NCI-H748 treated with DMSO at 0.1 percent for 48 hours (cell line): ENCODE data around the gene TM4SF4.

ENCODE experiments used
- DNase-seq: peaks from one replicate; lab custom pipeline; 2025; lab: John Stamatoyannopoulos, UW

TM4SF4 gene

DNA sequence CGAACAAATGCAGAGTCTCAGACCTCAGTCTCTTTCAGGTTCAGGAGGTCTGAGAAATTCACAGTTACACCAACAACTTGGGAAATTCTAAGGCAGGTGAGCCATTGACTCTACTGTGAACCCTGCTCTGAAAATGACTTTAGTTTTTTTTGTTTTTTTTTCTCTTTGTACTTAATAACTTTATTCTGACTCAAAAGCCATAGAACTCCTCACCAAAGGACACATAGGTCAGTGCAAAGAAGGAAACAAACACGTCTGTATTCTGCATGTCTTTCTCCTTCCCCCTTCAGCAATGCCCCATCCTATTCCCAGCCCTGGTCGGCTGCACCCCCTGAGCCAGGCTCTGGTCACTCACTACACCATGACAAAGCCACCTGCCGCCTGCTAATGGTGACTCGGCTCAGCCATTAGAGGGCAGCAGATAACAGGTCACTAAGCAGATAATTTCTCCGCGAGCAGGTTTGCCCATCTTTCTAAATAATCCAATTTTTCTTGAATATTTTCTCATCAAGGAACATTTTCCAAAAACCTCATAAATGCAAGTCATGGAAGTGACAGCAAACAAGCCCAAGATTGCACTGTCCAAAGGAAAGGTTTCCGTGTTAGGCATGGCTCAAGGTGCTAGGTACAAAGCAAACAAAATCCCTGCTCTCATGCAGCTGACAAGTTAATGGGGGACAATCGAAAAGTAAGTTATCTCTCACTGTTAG is 37.7 kb downstream of the TM4SF4 start:
- DNase-seq = peak; percentile 54

DNA sequence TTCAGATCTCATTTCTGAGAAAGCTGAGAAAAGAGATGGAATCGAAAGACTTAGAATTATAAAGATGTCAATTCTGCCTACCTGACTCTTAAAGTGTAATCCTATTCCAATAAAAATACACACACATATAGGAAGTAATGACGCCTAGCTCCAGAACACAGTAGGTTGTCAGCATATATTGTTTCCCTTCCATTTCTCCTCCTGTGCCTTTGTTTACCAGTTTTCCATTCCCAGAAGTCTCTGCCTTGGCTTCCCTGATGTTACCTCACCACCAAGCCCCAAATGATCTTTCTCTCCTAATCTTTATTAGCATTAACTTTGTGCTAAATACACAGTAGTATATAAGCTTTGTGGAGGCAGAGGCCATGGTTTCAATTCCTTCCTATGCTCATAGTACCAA is 40.0 kb downstream of the TM4SF4 start:
- no peak for DNase-seq

GRCh38 chr3:149515249-149515648 is 40.8 kb downstream of the TM4SF4 start:
- no peak for DNase-seq

GRCh38 chr3:149516920-149517319 is 42.4 kb downstream of the TM4SF4 start:
- no peak for DNase-seq

- DNase-seq = no peak
Measured at GRCh38 chr3:149519912-149520311, 45.4 kb downstream of the TM4SF4 start.

DNA sequence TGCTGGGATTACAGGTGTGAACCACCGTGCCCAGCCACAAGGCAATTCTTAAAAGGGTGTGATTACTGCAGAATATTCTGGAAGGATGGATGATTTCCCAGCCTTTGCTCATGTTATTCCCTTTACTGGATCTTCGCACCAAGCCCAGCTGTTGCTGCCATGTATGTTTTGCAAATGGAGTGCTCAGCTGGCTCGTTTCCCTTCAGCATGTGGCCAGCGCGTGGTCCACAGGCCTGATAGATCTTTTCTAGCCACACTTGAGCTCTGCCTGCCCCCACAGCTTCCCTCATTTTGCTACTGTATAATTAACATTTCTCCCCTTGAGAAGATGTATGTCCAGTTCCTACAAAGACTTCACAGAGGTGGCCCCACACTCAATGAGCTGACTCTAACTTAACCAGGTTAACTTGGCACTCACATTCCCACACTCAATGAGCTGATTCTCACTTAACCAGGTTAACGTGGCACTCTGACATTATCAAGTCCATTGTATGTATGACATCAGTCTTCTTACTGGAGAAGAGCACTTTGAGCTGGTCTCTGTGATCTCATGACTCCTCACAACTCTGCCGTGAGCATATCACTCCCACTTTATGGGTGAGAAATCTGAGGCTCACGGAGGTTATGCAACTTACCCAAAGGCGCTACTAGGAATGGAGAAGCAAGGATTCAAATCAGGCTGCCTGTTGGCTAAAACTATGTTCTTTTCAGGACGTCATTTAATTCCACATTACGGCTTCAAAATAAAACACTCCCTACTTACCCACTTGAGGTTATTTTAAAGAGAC is 49.2 kb downstream of the TM4SF4 start:
- DNase-seq = no peak

DNA sequence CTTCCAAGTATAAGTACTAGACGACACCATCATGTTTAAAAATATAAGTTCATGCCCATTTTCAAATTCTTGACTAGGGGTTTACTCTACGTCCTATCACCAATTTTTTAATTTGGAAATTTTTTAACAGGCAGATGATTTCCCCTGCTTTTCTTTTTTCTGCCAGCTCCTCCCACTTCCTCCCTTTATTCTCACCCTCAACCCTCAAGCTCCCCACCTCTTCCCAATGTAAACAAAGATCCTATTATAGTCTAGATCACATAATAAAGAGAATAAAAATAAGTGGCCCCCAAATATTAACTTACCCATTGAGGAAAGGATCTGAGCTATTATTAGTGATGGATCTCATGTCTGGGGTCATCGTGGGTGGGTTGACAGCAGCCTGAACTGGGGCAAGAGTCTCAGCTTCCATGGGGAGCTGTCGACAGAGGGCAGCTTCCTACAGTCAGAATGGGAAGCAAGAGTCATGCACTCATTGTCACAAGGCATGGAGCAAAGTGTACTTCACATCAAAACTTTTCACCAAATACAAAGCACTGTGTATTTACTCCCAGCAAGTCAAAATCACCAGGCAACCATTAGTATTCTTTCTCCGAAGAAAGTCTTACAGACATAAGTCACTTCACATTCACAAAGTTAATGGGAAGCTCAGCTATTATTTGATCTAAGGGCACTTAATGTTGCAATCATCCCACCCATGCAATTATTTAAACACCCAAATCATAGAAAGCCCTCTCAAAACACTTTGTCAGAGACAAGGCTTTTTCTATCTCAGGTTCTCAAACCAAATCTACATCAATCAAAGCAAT is 53.2 kb downstream of the TM4SF4 start:
- DNase-seq = peak; percentile 42

- no peak for DNase-seq
Measured at GRCh38 chr3:149528340-149528650, 53.8 kb downstream of the TM4SF4 start.

- no peak for DNase-seq
Measured at GRCh38 chr3:149529099-149529498, 54.6 kb downstream of the TM4SF4 start.

GRCh38 chr3:149532489-149533180 is 58.1 kb downstream of the TM4SF4 start:
- DNase-seq = no peak

DNA sequence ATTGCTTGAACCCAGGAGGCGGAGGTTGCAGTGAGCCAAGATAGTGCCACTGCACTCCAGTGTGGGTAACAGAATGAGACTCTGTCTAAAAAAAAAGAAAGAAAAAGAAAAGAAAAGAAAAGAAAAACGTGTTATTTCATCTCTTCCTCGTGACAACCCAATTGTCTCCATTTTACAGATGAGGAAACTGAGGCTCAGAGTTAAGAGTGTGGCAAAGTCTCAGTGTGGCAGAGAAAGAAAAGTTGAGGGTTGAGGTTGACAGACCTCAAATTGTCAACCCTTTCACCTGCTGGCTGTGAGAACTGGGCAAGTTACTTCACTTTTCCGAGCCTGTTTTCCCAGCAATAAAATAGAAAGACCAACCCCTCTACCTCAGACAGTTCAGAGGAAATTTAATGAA is 59.6 kb downstream of the TM4SF4 start:
- DNase-seq = no peak

DNA sequence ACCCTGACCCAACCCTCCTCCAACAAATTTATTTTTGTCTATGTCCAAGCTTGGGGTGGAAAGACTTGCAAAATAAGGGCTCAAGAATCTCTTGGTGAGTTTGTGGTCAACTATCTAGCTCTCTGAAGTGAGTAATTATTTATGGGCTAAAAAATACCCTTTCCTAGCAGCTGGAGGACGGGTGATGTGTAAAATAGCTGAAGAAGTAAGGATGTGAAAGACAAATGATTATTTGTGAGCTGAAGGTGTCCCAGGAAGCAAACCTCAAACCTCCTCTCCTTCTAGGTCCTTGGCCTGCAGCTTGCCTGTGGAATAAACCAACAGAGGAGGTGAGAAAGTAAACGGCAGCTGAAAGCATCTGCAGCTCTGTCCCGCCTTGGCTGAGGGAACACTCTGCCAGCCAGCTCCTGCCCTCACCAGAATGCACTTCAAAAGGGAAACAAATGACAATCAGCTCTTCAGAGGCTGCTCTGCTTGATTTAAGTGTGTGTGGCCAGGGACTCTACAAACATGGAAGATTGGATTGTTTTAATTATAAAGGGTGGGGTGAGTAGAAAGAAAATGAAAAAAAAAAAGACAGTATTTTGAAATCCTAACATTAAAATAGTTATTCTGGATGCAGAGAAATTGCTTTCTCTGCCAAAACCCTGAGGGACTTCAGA is 60.3 kb downstream of the TM4SF4 start:
- DNase-seq = peak; percentile 57

DNA sequence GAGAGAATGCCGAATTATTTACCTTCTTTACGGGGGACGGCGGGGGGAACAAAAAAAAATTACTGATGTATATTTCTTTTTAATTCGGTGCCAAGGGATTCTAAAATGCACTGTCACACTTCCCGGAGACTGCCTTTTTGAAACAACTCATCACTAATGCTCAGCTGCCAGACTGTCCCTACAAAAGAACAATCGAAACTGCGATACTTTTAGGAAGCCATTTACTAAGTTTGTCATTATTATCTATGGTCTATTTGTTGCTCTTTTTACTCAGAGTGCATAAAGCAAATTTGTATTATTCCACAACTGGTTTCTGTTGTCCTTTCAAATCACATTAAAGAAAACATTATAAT is 60.8 kb downstream of the TM4SF4 start:
- DNase-seq = peak; percentile 47

DNA sequence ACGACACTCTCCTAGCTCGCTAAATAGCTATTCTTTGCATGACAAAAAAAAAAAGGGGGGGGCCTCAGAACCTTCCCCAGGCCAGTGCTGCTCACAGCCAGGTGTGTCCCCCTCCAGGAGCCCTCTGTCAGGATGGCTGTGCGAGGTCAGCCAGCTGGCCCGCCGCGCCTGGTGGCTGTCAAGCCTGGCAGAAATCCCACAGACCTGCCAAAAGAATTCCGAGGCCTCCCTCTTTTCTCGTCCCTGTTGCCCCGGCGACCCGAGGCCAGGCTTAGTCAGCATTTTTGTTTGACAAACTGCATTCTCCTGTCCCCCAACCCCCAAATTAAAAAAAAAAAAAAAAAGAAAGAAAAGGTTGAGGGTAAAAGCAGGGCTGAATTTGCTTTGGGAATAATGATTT is 61.9 kb downstream of the TM4SF4 start:
- no peak for DNase-seq

- DNase-seq = no peak
Measured at GRCh38 chr3:149538371-149538770, 63.9 kb downstream of the TM4SF4 start.

DNA sequence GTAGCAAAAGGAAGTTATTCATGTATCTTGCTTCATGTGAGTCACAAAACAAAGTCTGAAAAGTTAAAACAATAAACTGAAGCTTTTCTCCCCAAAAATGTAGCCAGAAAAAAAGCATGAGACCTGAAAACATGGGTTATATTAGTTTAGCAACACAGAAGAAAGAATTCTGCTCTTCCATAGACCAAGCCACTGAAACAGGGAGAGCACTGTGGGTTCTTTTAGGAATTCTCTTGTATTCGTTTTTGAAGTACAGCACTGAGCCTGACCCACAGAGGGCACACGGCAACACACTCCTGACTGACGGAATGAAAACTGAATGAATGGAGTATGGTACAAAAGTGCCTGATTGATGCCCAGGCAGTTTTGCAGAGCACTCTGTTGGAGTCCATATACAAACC is 66.6 kb downstream of the TM4SF4 start:
- no peak for DNase-seq

DNA sequence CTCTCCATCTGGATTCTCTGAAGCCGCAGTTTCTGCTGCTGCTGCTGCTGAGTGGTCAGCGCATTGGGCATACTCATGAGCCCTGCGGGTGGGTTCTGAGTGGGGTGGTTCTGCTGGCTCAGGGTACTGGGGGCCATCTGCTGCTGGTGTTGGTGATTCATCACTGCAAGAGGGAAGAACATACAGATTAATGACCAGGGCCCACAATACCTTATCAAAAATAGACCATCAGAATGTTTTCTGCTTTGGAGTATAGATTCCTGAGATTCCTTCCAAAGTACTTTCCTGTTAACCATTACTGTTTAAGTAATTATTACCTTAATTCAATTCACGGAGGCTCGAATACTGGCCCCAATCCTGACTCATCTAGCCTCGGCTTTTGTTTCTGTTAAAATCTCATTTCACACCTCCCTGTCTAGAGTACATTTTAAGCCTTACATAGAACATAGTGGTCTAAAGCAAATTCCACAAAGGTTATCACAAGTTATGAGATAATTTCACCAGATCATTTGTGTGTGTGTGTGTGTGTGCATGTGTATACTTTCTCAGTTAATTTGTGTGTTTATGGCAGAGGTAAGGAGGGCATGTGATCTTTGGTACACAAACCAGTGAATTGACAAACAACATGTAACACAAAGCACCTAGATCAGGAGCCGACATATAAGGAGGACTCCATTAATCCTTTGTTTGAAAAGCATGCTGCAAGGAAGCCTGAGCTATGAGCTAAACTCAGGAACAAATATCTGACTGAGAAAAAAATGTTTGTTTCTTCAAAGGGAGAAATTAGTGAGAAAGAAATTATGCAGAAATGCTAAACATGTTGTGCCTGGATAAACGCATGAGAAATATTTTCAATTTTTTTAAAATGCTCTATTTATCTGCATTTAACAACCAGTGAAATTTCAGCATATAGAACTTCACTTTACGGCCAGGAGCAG is 68.1 kb downstream of the TM4SF4 start:
- no peak for DNase-seq

- no peak for DNase-seq
Measured at GRCh38 chr3:149545049-149545448, 70.6 kb downstream of the TM4SF4 start.

GRCh38 chr3:149547413-149547812 is 72.9 kb downstream of the TM4SF4 start:
- no peak for DNase-seq

DNA sequence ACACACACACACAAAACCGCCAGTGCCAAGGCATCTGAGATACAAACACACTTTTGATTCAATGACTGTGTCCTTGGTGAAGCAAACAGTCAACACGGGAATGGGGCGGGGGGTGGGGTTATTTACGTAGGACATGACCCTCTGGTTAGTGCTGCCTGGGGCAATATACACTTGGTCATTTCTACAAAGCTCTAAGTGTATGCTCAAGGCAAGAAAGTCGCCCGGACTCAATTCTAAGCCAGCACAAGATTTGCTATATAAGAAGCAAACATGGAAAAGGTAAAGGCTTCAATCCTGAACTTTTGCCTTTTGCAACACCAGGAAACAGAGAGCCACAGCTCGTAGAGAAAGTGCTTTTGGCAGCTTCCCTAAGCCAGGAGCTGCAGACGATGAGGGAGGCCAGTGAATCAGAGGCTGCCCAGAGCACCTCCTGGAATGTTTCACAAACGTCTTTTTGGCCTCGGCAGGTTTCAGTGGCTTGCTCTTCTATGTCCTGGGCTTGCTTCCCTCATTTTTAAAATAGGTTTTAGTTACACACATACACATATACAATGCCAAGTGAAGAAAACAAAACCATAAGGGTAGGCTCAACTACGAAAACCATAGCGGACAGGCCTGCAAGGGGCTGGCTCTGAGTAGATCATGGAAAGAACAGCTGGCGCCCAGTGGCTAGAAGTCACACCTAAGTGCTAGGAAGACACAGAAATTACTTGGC is 73.6 kb downstream of the TM4SF4 start:
- DNase-seq = no peak
